Neural crest cell (in vitro differentiated cells): ENCODE results near the gene CETN1. TPM values are rescaled to one million over a fixed set of nuclear protein-coding genes. Genes with fewer than 3 reads are reported as not detected.

Source experiments
- DNase-seq: peaks from one replicate; pipeline ENCODE4 v3.0.0; 2021; ENCODE audit warnings: low read depth, mixed read lengths, low spot score
- H3K27ac Mint-ChIP-seq: one replicate; pipeline ENCODE4 v1.8.0; 2021; ENCODE audit warnings: mild to moderate bottlenecking, mixed read lengths; ENCODE audit not compliant: unreplicated experiment
- H3K27me3 Mint-ChIP-seq: 2 replicates; pipeline ENCODE4 v1.8.0; 2021; ENCODE audit warnings: low read depth, mild to moderate bottlenecking, mixed read lengths
- H3K36me3 Mint-ChIP-seq: 2 replicates; pipeline ENCODE4 v1.8.0; 2021; ENCODE audit warnings: low read depth, mild to moderate bottlenecking, mixed read lengths
- H3K4me1 Mint-ChIP-seq: 2 replicates; pipeline ENCODE4 v1.8.0; 2021; ENCODE audit warnings: mixed read lengths
- H3K4me3 Mint-ChIP-seq: one replicate; pipeline ENCODE4 v1.8.0; 2021; ENCODE audit warnings: mild to moderate bottlenecking, mixed read lengths
- H3K9me3 Mint-ChIP-seq: 2 replicates; pipeline ENCODE4 v1.8.0; 2021; ENCODE audit warnings: mixed read lengths
- CTCF ChIP-seq: fragments of 200-600 bp; sonication (generic); conservative IDR thresholded peaks from 2 replicates; pipeline ENCODE4 v1.5.0; 2021; ENCODE audit warnings: antibody characterized with exemption, mild to moderate bottlenecking
- total RNA-seq: library from RNA; stranded (reverse); gene quantifications from 2 replicates; pipeline ENCODE4 v1.2.1, GENCODE V29; 2021

Gene CETN1
- total RNA-seq, 1 donor from 2014 or later = not detected

GRCh38 chr18:567122-567521 lies 13.1 kb upstream of the CETN1 start:
- DNase-seq = no peak
- no peak for TF ChIP-seq CTCF
- H3K27me3 Mint-ChIP-seq = peaks cover 5% of the 10 kb centered on the region
- no peak overlapping the region for H3K27ac Mint-ChIP-seq
- no peaks in the 10 kb centered on the region for H3K9me3 Mint-ChIP-seq
- no peaks in the 10 kb centered on the region for H3K36me3 Mint-ChIP-seq
- no peak overlapping the region for H3K4me3 Mint-ChIP-seq
- H3K4me1 Mint-ChIP-seq = no peaks in the 10 kb centered on the region

- Mint-ChIP-seq H3K4me3 (no peak overlapping the region), H3K4me1 (no peaks in the 10 kb centered on the region), H3K27ac (no peak overlapping the region), H3K36me3 (no peaks in the 10 kb centered on the region), H3K27me3 (peaks cover 5% of the 10 kb centered on the region), H3K9me3 (no peaks in the 10 kb centered on the region)
- no peak for TF ChIP-seq CTCF
- no peak for DNase-seq
Measured at GRCh38 chr18:568731-569130, 11.4 kb upstream of the CETN1 start.

GRCh38 chr18:570256-570655 lies 9.9 kb upstream of the CETN1 start:
- Mint-ChIP-seq H3K4me1 (no peaks in the 10 kb centered on the region), H3K27me3 (peaks cover 5% of the 10 kb centered on the region), H3K27ac (no peak overlapping the region), H3K36me3 (no peaks in the 10 kb centered on the region), H3K9me3 (no peaks in the 10 kb centered on the region), H3K4me3 (no peak overlapping the region)
- DNase-seq = no peak
- no peak for TF ChIP-seq CTCF

DNA sequence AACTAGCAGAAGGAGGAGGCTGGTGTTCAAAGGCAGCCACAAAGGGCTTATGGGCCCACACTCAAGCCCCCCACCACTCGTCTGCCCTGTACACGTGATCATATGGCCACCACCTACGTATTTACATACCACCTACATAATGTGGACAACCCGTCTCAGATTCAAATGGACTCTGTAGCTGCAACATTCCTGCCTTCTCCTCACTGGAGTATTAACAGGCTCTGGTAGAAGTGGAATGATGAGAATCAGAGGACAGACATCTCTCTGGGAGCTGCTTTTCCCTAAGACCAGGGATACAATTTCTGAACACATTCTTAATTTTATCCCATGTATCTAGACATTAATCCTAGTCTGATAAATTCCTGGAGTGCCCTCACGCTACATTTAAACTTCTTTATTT lies 9.5 kb upstream of the CETN1 start:
- no peak for TF ChIP-seq CTCF
- DNase-seq = no peak
- Mint-ChIP-seq H3K9me3 (no peaks in the 10 kb centered on the region), H3K4me1 (no peaks in the 10 kb centered on the region), H3K4me3 (no peak overlapping the region), H3K27me3 (peaks cover 5% of the 10 kb centered on the region), H3K36me3 (no peaks in the 10 kb centered on the region), H3K27ac (no peak overlapping the region)

DNA sequence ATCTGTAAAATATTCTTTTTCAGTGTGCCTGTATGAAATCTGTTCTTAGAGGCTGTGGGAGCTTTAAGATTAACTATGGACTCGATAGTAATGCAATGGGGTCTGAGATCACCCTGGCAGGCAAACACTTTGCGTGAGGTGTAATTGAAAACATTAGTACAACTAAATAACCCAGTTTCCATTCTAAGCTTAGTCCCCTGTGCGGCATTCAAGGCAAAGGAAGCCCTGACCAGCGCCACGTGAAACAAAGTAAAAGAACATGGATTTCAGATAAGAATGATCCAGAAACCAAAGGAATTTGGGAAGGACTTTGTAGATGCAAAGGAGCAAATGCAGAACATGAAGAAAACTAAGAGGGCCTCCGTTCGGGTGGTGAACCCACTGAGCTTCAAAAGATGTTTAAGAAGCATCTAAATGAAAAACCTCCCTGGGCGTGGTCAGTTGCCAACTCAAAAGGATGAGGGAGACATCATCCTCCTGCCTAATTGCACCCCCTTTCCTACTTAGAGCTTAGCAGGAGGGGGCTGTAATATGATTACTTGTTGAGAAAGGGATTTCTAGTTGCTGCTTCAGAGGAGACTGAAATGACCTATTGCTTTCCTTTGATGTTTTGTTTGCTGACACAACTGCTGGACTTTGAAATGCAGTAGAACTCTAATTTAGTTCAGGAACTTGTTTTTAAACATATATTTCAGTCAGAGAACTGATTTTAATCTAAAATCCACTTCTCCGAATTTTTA lies 7.9 kb upstream of the CETN1 start:
- Mint-ChIP-seq H3K27ac (no peak overlapping the region), H3K4me1 (no peaks in the 10 kb centered on the region), H3K9me3 (no peaks in the 10 kb centered on the region), H3K4me3 (no peak overlapping the region), H3K36me3 (no peaks in the 10 kb centered on the region), H3K27me3 (peaks cover 5% of the 10 kb centered on the region)
- no peak for DNase-seq
- TF ChIP-seq CTCF = no peak
